Mammary epithelial cell (primary cell): ENCODE data around the gene URB1.

Source experiments
- EZH2 ChIP-seq: IDR thresholded peaks from 2 replicates; pipeline ENCODE4 v1.6.1; 2012; ENCODE audit warnings: low read length, inconsistent platforms, borderline replicate concordance
- TF ChIP-seq, protein P1 (sequence below), 2 donors: IDR thresholded peaks in 1 of 2; conservative IDR thresholded peaks in 1 of 2; 2 replicates each; pipeline ENCODE4 v1.5.1; 2011 to 2012; ENCODE audit warnings: inconsistent platforms in 2 of 2, low read length in 2 of 2, mild to moderate bottlenecking in 2 of 2, control low read depth in 1 of 2, low read depth in 1 of 2; ENCODE audit not compliant: insufficient read depth in 1 of 2; ENCODE audit errors: extremely low read depth in 1 of 2

DNA sequence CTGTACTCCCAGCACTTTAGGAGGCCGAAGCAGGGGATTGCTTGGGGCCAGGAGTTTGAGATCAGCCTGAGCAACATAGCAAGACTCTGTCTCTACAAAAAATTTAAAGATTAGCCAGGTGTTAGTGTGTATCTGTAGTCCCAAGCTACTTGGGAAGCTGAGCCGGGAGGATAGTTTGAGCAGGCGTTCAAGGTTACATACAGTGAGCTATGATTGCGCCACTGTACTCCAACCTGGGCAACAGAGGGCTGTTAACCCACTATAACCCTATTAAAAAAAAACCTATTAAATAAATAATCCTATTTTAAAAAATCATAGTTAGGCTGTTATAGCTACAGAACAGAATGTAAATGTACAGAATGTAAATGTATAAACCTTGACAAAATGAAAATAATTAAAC is 116.1 kb downstream of the URB1 start:
- TF ChIP-seq, protein P1, sequence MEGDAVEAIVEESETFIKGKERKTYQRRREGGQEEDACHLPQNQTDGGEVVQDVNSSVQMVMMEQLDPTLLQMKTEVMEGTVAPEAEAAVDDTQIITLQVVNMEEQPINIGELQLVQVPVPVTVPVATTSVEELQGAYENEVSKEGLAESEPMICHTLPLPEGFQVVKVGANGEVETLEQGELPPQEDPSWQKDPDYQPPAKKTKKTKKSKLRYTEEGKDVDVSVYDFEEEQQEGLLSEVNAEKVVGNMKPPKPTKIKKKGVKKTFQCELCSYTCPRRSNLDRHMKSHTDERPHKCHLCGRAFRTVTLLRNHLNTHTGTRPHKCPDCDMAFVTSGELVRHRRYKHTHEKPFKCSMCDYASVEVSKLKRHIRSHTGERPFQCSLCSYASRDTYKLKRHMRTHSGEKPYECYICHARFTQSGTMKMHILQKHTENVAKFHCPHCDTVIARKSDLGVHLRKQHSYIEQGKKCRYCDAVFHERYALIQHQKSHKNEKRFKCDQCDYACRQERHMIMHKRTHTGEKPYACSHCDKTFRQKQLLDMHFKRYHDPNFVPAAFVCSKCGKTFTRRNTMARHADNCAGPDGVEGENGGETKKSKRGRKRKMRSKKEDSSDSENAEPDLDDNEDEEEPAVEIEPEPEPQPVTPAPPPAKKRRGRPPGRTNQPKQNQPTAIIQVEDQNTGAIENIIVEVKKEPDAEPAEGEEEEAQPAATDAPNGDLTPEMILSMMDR (conservative IDR thresholded peaks at IDR 0.05 in 1 of 2, IDR thresholded peaks at IDR 0.05 in 1 of 2; ENCODE audit: extremely low read depth in 1 of 2, insufficient read depth in 1 of 2, low read depth in 1 of 2, low read length in 2 of 2), result no peak
- no peak for TF ChIP-seq EZH2
